HG03460 (cell line): ENCODE results near the gene TMEM150B.

ENCODE experiments used
- ATAC-seq: cut with Tn5 transposase; IDR thresholded peaks from one replicate; pipeline ENCODE4 v1.9.1; 2021; ENCODE audit not compliant: unreplicated experiment

Gene TMEM150B

GRCh38 chr19:55355213-55355821 is 30.2 kb upstream of the TMEM150B start:
- ATAC-seq, result no peak

DNA sequence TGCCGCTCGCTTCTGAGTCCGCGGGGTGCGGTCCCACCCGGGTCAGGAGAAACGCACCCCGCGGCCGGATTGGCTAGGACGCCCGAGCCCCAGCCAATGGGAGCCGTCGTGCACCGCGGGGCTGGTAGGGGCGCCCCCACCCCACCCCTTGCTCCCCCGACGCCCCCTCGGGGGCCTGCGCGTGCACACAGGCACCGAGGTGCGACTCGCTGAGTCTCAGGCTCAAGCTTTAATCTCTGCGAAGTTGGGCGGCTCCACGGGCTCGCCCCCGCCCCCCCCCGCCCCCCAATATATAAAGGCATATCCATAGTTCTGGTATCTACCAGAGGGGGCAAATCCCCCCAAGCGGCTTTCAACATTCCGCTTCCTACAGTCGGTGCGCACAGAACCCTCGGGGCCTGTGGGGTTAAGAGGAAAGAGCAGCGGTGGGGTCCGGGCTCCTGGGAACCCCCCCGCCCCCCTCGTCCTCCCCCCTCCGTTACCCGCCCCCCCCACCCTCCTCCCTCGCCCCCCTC is 29.6 kb upstream of the TMEM150B start, which contains the start of gene COX6B2:
TSS of gene COX6B2 (minus strand) at position 22 of the 515 bp plus-strand sequence. CDS start 198 bp downstream, outside the sequence.
- no peak for ATAC-seq

DNA sequence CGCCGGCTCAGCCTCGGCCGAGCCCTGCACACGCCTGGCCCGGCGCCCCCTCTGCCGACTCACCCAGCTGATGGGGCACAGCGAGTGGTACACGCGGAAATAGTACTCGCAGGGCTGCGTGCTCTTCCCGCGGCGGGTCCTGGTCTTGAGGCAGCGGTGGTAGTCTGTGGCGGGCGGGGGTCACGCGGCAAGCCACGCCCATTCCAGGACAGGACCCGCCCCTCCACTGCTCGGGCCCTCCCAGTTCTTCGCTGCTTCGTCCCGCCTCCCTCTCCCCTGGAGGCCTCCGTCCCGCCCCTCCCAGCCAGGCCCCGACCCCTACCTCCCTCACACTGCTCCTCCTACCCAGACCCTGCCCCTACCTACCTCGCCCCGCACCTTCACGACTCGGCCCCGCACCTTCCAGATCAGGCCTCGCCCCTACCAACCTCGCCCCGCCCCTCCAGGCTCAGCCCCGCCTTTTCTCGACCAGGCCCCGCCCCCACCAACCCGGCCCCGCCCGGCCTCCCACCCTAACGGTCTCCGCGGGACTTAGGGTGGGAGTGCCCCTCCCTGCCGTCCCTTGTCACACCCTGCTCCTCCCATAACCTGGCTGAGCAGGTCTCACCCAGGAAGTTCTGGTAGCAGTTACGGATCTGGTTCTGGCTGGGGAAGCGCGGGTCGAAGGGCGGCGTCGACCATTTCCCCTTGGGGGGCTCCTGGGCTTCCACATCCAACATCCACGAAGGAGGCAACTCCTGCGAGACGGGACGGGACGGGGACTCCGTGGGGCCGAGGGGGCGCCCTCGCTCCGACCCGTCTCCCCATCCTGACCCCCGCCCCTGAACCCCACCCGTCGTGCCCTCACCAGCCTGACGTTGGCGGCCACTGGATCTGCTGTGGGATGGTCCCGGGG is 28.9 kb upstream of the TMEM150B start:
- ATAC-seq, result no peak

DNA sequence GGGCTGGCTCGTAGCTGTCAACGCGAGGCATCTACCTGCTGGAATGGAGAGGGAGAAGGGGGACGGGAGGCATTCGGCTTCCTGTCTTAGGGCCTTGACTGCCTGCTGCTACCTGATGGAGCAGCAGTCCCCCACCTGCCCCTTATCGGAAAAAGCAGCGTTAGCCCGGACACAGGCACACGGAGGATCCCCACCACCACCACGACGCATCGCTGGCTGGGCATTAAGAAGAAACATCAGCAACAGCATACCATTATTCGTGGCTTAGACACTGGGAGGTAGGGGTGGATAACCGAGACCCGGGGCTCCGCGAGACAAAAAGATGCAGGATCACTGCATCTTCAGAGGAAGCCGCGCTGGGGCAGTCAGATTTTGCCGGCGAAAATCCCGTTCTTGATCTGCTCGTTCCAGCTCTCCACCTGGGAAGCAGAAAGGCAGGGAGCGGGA is 28.2 kb upstream of the TMEM150B start:
- no peak for ATAC-seq

GRCh38 chr19:55352549-55353145 is 27.5 kb upstream of the TMEM150B start:
- ATAC-seq, result no peak

- no peak for ATAC-seq
These were observed 26.9 kb upstream of the TMEM150B start for GRCh38 chr19:55352040-55352439.

DNA sequence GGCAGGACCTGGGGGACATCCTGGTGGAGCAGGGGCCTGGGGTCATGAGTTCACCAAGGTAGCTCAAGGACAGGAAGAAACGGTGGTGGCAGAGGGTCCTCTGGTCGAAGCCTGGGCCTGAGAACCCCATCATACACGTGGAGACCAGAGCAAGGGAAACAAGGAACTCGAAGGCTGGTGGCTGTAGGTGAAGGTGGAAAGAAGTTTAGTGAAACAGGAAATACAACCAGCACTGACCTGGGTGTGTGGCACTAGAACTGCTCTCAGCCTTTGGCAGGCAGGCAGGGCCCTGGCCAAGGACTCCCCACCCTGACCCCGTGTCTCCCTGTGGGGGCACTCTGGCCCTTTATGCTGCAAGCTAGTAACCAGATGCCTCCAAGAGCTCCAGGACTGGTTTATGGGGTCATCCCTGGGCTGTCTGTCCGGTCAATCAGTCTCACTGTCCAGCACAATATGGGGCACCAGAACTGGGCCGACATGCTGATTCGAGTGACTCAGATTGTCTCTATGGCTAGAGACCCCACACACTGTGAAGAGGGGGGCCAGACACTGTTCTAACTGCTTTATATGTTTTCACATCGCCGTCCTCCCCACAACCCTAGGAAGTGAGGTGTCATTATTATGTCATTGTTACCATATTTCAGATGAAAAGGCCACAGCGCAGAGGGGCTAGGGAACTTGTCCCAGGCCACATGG is 25.6 kb upstream of the TMEM150B start:
- no peak for ATAC-seq

DNA sequence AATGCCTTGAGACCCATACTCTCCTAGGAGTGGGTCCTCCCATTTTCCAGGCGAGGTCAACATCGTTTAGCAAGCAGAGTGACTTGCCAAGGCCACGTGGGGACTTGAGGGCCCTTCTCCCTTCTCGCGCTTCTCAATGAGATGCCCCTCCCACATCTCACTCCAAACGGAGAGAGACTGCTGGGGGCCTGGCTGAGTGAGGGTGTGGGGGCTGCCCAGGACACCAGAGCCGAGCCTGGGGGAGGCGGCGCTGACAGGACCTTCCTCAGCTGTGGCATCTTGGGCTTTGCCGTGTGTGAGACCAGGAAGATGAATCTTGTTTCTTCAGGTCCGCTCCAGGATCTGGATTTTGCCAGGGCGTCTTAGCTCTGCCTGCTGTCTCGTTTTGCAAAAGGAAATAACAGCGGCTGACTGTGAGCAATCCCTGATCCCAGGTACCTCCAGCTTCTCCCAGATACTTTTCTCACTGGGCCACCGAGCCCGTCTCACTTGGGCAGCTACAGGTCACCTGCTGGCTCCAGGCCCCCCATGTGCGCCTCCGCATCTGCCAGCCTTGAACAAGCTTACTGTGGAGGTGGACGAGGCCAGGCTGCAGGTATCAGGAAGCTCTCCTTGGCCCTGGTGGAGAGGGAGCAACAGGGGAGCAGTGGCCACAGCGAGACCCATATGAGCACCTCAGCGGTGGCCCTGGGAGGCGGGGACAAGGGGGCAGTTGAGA is 23.3 kb upstream of the TMEM150B start:
- ATAC-seq, result no peak

- no peak for ATAC-seq
These were observed 22.4 kb upstream of the TMEM150B start for GRCh38 chr19:55347442-55348009.

DNA sequence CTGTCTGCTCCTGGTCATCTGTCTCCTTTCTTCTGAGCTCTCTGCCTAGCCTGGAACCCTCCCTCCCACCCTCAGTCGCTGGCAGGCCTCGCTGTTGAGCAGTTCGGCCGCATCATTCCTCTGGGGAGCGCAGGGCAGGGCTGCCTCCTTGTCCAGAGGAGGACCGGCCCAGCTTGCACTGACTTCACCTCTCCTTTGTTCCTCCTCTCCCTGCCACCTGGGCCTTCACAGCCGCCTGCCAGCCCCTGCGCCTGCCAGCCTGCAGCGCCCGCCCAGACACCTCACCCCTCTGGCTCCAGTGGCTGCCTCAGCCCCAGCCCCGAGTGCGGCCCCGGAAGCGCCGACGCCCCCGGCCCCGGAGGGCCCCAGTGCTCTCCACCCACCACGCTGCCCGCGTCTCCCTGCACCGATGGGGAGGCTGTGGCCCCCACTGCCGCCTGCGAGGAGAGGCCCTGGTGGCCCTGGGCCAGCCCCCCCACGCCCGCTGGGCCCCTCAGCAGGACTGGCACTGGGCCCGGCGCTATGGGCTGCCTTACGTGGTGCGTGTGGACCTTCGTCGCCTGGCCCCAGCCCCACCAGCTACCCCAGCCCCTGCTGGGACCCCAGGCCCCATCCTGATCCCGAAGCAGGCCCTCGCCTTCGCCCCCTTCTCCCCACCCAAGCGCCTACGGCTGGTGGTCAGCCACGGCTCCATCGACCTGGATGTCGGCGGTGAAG is 21.7 kb upstream of the TMEM150B start:
- no peak for ATAC-seq

- no peak for ATAC-seq
These were observed 20.9 kb upstream of the TMEM150B start for GRCh38 chr19:55345818-55346724.

DNA sequence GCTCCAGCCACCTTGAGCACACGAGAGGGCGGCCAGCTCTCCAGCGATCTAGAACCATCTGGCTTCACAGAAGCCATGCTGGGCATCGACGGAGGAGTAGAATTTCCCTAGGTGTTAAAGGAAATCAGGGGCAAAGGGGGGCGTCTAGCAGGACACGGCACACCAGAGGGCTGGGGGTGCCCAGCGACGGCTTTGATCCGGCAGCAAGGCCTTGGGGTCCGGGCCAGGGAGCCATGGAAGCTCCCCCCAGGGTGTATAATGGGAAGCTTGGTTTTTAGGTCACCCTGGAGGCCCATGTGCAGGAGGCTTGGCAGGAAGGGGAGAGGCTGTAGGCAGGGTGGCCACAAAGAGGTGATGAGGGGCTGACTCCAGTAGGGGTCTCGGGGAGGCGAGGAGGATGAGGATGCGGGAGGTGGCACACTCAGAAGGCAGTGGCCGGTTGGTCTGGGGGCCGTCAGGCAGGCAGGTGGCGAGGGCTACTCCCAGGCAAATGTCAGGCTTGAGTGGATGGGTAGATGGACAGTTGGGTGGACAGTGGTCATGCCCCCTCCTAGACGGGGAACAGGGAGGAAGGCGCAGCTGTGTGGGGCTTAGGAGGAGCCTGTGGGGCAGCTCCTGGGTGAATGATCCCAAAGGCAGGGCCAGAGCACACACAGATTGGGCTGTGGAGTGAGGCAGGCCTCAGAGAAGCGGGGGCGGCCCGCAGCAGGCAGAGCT is 20.1 kb upstream of the TMEM150B start:
- no peak for ATAC-seq

DNA sequence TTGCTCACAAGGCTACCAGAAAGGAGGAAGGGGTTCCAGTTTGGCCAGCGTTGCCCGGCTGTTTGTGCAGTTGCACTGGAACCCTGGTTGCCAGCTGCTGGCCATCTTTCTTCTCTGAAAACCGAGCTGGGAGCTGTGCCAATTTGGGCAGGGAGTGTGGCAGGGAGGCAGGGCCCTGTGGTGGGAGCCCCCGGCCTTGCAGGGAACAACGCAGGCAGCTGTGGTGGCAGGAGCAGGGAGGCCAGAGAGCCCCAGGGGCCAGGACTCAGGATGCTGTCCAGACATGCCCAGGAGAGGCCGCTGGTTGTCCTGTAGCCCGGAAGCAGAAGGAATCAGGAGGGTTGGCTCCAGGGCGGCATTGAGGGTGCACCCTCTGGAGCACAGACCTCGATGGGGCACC is 19.3 kb upstream of the TMEM150B start:
- ATAC-seq, result no peak

- ATAC-seq, result no peak
These were observed 16.7 kb upstream of the TMEM150B start for GRCh38 chr19:55341595-55342531.

- no peak for ATAC-seq
These were observed 16.0 kb upstream of the TMEM150B start for GRCh38 chr19:55341171-55341588.

DNA sequence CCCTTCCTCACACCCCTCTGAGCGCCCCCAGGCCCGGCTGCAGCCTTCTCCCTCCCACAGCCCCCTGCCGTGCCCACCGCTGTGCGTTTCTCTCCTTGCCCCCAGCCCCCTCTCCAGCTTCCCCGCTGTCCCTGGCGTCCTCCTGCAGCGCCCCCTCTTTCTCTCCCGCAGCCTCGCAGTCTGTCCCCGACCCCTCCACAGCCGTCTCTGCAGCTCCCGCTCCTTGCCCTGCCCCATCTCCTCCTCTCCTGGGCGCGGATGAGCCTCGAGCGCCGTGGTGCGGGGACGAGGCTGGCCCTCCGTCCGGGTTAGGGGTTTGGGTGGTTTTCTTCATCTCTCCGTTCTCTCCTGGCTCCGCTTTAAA is 15.6 kb upstream of the TMEM150B start:
- no peak for ATAC-seq
